Measurements from ENCODE around the gene COL24A1.

Gene COL24A1

GRCh38 chr1:86176226-86176625, 19.7 kb upstream of the COL24A1 start:
- in situ Hi-C loops (cut with HindIII; ENCODE audit: low sequenced_read_pairs): no loop called here
- DNase-seq (ENCODE audit: low read depth, low spot score): no peak
- no peak for TF ChIP-seq CTCF (IDR thresholded peaks at IDR 0.05; ENCODE audit: low read depth, low read length)
- H3K4me3 ChIP-seq (ENCODE audit: low read depth, low read length): no peak overlapping the region

GRCh38 chr1:86175756-86176155, 19.2 kb upstream of the COL24A1 start:
- no peak overlapping the region for H3K4me3 ChIP-seq (ENCODE audit: low read depth, low read length)
- in situ Hi-C loops (cut with HindIII; ENCODE audit: low sequenced_read_pairs): no loop called here
- no peak for DNase-seq (ENCODE audit: low read depth, low spot score)
- TF ChIP-seq CTCF (IDR thresholded peaks at IDR 0.05; ENCODE audit: low read depth, low read length): no peak

GRCh38 chr1:86169625-86170024, 13.1 kb upstream of the COL24A1 start:
- in situ Hi-C loops (cut with HindIII; ENCODE audit: low sequenced_read_pairs): no loop called here
- peak; percentile 23 for TF ChIP-seq CTCF (IDR thresholded peaks at IDR 0.05; ENCODE audit: low read depth, low read length)
- no peak overlapping the region for H3K4me3 ChIP-seq (ENCODE audit: low read depth, low read length)
- DNase-seq (ENCODE audit: low read depth, low spot score): peak; percentile 18

GRCh38 chr1:86159800-86160199, 3.2 kb upstream of the COL24A1 start:
- in situ Hi-C loops (cut with HindIII; ENCODE audit: low sequenced_read_pairs): no loop called here
- no peak for TF ChIP-seq CTCF (IDR thresholded peaks at IDR 0.05; ENCODE audit: low read depth, low read length)

DNA sequence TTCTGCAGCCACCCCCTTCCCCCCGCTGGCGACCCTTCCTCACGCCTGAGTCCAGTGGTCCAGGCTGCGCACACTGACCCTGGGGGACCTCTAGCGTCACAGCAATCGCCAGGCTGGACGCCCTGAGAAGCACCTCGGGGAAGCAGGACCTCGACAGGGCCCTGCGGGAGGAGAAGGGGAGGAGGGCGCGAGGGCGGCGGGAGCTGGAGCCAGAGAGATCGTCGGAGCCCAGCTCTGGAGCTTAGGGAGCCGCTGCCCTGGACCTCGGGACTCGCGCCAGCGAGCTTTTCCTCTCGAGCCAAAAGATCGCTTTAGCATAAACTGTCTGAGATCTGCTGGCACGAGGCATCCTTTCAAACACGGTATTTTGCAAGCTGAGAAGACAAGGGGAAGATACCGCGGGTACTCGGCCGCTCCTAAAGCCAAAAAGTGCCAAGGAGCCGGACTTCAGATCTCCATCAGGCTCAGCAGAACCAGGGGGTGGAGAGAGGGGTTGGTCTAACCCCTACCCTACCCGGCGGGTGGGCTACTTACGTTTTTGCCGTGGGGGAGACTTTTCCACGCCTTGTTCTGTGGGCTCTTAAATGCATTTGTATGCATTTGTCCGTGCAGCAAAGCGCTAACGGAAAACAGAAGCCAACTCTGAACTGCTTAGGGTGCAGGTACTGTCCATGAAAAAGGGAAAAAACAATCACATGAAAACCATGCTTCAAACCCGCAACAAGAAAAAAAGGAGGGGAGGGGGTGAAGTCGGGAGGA, 586 bp downstream of the COL24A1 start:
- H3K4me3 ChIP-seq (ENCODE audit: low read depth, low read length): peak overlapping the region; percentile 33
- TF ChIP-seq CTCF (IDR thresholded peaks at IDR 0.05; ENCODE audit: low read depth, low read length): no peak
- peak; percentile 45 for DNase-seq (ENCODE audit: low read depth, low spot score)
- in situ Hi-C loops (cut with HindIII; ENCODE audit: low sequenced_read_pairs): no loop called here

More at GRCh38 chr1:86159800-86160199, 3.2 kb upstream of the COL24A1 start:
- H3K4me3 ChIP-seq (ENCODE audit: low read depth, low read length): no peak overlapping the region
- DNase-seq (ENCODE audit: low read depth, low spot score): no peak

DNA sequence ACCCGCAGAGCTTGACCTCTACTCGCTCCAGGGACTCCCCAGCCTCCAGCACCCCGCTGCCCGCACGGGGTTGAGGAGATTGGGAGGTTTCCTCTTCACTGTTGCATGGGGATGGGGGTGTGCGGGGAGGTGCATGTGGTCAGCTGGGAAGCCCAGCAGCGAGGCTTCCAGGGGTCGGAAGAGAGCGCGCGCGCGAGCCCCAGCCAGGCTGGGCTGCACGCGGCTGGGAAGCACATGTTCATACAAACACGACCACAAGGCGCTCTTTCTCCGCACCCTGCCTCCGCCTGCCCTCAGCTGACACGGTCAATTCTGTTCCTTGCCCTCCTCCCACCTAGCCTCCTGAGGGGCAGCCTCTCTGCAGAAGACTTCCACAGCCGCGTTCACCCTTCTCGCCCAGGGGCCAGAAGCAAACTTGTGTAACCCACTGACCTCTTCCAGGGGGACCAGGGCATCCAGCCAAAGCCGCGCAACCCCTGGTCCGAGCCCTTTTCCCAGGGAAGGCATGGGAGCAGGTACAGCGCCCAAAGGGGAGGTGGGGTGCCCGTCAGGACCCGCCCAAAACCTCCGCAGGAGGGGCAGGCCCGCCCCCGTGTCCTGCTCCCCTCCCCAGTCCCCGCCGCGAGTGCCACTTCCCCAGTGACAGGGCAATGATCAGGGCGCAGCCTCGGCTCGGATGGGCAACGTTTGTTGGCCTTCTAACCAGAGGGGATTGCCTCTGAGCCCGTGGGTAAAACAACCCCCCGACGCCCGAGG, 1.3 kb downstream of the COL24A1 start:
- TF ChIP-seq CTCF (IDR thresholded peaks at IDR 0.05; ENCODE audit: low read depth, low read length): no peak
- peak; percentile 35 for DNase-seq (ENCODE audit: low read depth, low spot score)
- in situ Hi-C loops (cut with HindIII; ENCODE audit: low sequenced_read_pairs): no loop called here
- H3K4me3 ChIP-seq (ENCODE audit: low read depth, low read length): peak overlapping the region; percentile 33

Data from astrocyte of the spinal cord (primary cell).